RWPE1 (cell line): ENCODE measurements around the gene FBRSL1.
"Not testable (repeated sequence)": the region's sequence is repeated elsewhere in the genome, so short reads cannot be mapped to it uniquely, and the experiment has no call there.

ENCODE experiments used
- CTCF ChIA-PET: fragments of 350-600 bp; sonication (Branson Sonifier 250); formaldehyde crosslinking; extraction: SDS; loops from one replicate; lab custom pipeline; 2021; lab: Yijun Ruan, JAX
- POLR2A ChIA-PET: fragments of 400-600 bp; formaldehyde crosslinking; extraction: SDS; loops from one replicate; lab custom pipeline; 2020; ENCODE audit warnings: antibody characterized with exemption; ENCODE audit not compliant: low non-redundant PET; lab: Yijun Ruan, JAX
- DNase-seq: peaks from one replicate; pipeline ENCODE4 v3.0.0; 2012; ENCODE audit warnings: low spot score
- H3K27ac ChIP-seq: fragments of 450-650 bp; 2 replicates; pipeline ENCODE4 v1.5.1; 2017
- TF ChIP-seq, protein P1 (sequence below): fragments of 450-650 bp; conservative IDR thresholded peaks from 2 replicates; pipeline ENCODE4 v1.5.1; 2017; ENCODE audit warnings: low read depth, mild to moderate bottlenecking

Gene FBRSL1

DNA sequence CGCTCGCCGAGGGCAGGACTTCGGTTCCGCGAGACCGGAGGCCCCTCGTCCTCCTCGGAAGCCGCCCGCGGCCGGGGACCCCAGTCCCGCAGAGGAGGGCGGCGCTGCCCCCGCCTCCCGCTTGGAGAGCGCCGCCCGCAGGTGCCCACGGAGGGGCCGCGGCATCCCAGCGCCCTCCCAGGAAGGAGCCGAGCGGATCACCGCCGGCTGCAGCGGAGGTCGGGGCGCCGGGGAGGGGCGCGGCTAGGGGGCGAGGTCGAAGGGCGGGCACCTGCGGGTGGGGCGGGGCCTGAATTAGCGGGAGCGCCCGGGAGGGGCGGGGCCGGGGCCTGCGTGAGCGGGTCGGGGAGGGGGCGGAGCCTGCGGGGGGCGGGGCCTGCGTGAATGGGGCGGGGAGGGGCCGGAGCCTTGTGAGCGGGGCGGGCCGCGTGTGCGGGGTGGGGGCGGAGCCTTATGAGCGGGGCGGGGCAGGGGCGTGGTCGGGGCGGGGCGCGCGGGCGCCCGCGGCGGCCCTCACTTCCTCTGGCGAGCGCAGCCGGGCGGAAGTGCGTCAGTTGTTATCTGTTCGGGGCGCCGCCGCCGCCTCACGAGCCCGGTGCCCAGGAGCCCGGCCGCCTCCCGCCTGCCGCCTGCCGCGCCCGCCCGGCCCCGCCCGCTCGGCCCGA lies at the start of gene FBRSL1:
Gene FBRSL1, plus strand, starts transcription at position 550 of the 665 bp plus-strand sequence.
- POLR2A ChIA-PET: no interaction called here
- DNase-seq: peak; percentile 95
- CTCF ChIA-PET: no interaction called here
- H3K27ac ChIP-seq: peak within 1 kb of the TSS; percentile 64
- TF ChIP-seq, protein P1, sequence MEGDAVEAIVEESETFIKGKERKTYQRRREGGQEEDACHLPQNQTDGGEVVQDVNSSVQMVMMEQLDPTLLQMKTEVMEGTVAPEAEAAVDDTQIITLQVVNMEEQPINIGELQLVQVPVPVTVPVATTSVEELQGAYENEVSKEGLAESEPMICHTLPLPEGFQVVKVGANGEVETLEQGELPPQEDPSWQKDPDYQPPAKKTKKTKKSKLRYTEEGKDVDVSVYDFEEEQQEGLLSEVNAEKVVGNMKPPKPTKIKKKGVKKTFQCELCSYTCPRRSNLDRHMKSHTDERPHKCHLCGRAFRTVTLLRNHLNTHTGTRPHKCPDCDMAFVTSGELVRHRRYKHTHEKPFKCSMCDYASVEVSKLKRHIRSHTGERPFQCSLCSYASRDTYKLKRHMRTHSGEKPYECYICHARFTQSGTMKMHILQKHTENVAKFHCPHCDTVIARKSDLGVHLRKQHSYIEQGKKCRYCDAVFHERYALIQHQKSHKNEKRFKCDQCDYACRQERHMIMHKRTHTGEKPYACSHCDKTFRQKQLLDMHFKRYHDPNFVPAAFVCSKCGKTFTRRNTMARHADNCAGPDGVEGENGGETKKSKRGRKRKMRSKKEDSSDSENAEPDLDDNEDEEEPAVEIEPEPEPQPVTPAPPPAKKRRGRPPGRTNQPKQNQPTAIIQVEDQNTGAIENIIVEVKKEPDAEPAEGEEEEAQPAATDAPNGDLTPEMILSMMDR: no peak

DNA sequence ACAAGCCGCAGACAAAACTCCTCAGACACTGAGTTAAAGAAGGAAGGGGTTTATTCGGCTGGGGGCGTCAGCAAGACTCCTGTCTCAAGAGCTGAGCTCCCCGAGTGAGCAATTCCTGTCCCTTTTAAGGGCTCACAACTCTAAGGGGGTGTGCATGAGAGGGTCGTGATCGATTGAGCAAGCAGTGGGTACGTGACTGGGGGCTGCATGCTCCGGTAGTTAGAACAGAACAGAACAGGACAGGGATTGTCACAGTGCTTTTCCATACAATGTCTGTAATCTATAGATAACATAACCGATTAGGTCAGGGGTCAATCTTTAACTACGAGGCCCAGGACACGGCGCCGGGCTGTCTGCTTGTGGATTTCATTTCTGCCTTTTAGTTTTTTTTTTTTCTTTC lies 49.5 kb upstream of the FBRSL1 start:
- DNase-seq, H3K27ac ChIP-seq, POLR2A ChIA-PET: not testable (repeated sequence)
- CTCF ChIA-PET: interaction anchor here (1.1 kb wide), 1 partner anchor 10 kb away, joined by 5 read pairs; no protein-coding TSS in a partner anchor

DNA sequence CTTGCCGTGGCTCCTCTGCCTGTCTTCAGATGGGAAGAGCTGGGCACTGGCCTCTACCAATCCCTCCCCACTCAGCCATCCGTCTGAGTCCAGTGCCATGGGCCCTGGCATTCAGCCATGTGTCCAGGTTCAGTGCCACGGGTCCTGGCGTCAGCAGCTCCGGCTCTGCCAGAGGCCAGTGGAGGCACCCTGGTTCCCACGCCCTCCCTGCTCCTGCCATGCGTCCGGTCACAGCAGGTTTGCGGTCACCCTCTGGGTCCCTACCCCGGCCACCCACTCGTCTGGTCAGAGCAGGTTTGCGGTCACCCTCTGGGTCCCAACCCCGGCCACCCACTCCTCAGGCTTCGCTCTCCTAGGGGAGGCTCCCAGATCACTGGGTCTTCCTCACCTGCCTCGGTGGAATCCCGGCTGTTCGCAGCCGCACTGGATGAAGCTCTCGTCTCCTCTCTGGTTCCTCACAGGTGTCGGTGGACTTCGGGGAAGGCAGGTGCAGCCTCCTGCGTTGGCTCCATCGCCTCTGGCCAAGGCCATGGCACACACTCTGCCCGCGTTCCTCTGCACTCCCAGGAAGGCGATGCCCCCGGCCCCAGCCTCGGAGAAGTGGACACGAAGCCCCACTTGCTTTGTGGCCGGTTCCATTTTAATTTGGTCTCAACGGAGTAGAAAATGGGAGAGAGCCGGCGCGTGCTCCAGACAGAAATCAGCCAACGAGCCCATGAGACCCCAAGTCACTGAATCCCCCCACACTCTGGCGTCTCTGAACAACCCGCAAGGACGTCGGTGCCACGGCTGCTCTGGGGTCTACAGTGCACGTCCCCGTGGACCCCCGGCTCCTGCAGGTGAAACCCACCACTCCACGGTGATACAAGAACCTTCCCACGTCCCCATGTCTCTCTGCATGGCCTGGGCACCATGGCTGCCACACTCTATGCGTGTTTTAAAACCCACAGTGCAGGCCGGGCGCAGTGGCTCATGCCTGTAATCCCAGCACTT lies 47.8 kb upstream of the FBRSL1 start:
- TF ChIP-seq, protein P1: no peak
- no peak for DNase-seq
- ChIA-PET CTCF (interaction anchor here (1.4 kb wide), 1 partner anchor 119 kb away, joined by 4 read pairs; no protein-coding TSS in a partner anchor), POLR2A (no interaction called here)
- H3K27ac ChIP-seq: no peak overlapping the region

DNA sequence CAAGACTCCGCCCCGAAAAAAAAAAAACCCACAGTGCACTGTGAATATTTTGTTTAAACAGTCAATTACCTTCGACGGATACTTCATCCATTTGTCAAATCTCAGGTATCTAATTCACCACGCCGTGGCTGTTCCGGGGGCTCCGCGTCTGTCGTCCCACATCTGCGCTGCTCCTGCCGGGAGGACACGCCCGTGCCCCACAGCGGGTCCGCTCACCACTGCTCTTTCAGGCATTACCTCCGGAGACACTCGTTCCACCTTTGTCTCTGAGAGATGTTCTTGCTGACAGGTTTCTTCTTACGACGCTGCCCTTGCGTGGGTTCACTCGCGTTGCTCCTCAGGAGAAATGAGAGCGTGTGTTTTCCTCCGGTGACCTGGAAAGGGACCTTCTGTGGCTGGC lies 46.9 kb upstream of the FBRSL1 start:
- ChIA-PET CTCF (no interaction called here), POLR2A (no interaction called here)
- DNase-seq: no peak
- TF ChIP-seq, protein P1: no peak
- no peak overlapping the region for H3K27ac ChIP-seq

DNA sequence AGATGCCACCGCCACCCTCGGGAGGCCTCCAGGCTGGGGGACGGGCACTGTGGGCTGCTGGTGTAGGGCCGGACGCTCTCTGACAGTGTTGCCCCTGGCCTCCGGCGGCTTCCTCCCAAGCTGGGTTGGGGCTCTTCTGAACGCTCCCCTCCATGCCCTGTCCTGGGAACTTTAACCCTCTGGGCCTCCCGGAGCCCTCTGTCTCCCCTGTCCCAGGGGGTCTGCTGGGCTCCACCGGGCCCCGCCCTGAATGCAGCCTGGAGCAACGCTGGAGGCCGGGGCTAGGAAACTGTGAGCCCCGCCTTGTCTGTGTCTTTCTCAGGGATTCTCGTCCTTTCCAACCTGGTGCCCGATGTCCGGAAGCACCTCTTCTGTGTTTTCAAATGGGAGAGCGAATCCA lies 45.7 kb upstream of the FBRSL1 start:
- TF ChIP-seq, protein P1: no peak
- no peak for DNase-seq
- ChIA-PET CTCF (no interaction called here), POLR2A (no interaction called here)
- H3K27ac ChIP-seq: peak overlapping the region; percentile 90

DNA sequence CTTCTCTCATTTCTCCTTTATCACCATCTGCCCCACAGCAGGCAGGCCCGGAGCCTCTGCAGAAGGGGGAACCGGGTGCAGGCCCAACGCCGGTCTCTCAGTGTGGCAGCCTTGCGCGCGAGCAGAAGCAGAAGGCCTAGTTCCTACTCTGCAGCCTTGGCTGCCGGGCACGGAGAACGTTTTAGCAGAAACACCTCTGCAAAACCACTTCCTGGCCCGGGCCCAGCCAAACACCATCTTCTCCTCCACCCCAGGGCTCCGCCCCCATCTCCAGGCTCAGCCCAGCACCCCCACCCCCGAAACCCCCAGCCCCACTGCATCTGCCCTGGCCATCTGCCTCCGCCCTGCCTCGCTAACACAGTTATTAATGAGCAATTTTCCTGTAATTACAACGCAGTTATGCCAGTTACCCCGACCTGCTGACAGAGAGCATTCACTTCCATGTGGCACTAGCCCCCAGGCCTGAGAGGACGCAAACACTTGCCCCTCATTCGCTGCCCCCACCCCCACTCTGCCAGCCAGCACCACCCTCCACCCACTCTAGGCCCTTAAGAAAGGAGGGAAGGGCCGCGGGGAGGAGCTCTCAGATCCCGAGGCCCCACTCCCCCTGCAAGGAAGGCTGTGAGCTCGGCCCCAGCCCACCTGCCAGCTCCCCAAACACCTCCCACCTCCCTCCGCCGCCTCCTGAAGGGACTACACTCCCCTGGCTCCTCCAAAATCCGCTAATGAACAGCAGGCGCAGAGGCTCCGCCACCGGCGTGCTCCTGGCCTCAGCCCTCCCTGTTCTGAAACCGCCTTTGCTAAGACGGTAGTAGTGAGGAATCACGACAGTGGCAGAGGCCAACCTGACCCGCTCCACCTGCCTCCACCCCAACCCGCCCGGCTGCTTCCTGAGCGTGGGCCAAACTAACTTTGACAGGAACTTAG lies 44.7 kb upstream of the FBRSL1 start:
- POLR2A ChIA-PET: no interaction called here
- TF ChIP-seq, protein P1: no peak
- peak overlapping the region; percentile 90 for H3K27ac ChIP-seq
- DNase-seq: no peak
- CTCF ChIA-PET: no interaction called here
